ENCODE results near the gene AGMO.
A peak's percentile ranks its signal among the peaks of the same experiment; 100 is the strongest.

Gene AGMO

GRCh38 chr7:15463801-15464666 is 97.8 kb downstream of the AGMO start:
- TF ChIP-seq, protein P1, sequence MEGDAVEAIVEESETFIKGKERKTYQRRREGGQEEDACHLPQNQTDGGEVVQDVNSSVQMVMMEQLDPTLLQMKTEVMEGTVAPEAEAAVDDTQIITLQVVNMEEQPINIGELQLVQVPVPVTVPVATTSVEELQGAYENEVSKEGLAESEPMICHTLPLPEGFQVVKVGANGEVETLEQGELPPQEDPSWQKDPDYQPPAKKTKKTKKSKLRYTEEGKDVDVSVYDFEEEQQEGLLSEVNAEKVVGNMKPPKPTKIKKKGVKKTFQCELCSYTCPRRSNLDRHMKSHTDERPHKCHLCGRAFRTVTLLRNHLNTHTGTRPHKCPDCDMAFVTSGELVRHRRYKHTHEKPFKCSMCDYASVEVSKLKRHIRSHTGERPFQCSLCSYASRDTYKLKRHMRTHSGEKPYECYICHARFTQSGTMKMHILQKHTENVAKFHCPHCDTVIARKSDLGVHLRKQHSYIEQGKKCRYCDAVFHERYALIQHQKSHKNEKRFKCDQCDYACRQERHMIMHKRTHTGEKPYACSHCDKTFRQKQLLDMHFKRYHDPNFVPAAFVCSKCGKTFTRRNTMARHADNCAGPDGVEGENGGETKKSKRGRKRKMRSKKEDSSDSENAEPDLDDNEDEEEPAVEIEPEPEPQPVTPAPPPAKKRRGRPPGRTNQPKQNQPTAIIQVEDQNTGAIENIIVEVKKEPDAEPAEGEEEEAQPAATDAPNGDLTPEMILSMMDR (IDR thresholded peaks at IDR 0.05; ENCODE audit: insufficient read depth, missing control alignments) = no peak
- no peak for DNase-seq (ENCODE audit: insufficient read length, low spot score)

DNA sequence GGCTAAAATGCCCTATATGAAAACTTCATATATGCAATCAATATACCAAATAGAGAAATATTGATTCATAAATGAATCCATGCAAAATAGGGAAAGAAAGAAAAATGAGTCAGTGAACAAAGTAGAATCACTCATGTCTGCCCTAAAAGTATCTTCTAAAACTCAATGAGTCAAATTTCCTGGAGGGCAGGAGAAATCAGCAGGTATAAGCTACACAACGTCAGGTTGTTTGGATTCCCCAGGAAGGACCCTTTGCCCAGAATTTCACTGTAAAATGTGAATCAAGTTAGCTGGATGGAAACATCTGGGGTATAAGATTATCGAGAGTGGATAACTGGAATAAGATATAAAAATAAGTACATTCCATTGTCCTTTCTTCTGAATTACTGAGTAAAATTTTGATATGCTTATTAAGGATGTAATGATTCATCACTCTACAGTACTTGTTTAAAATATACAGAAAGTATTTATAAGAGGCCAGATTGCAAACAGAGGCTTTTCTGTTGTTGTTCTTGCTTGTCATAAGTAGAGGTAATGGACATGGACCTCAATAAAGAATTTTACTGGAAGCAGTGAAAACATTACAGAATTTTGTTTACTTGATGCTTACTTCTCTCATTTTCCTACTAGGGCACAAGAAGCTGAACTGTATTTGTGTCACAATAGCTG is 99.0 kb downstream of the AGMO start:
- FAIRE-seq = no peak
- TF ChIP-seq, protein P1 (IDR thresholded peaks at IDR 0.05; ENCODE audit: insufficient read depth, missing control alignments) = no peak
- no peak for DNase-seq (ENCODE audit: insufficient read length, low spot score)

More at GRCh38 chr7:15463801-15464666, 97.8 kb downstream of the AGMO start:
- no peak for FAIRE-seq

DNA sequence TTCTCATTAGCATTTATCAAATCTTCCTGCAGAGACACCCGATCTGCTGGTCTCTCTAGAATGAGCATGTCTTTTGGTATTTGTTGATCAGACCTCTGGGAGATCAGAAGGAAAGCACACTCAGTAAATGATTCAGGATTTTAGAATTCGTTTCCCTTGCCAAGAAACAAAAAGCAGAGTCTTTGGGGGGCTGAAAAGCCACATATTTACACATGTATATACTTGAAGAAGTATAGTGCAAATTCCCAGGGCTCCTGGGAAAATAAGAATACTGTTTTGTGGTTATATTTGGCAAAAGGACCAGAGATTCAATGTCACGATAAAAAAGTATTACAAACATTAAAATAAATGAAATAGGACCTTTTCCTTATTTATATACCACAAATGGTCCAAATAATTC is 100.2 kb downstream of the AGMO start:
- FAIRE-seq (no peak), DNase-seq (ENCODE audit: insufficient read length, low spot score) (no peak)
- TF ChIP-seq, protein P1 (IDR thresholded peaks at IDR 0.05; ENCODE audit: insufficient read depth, missing control alignments) = no peak

DNA sequence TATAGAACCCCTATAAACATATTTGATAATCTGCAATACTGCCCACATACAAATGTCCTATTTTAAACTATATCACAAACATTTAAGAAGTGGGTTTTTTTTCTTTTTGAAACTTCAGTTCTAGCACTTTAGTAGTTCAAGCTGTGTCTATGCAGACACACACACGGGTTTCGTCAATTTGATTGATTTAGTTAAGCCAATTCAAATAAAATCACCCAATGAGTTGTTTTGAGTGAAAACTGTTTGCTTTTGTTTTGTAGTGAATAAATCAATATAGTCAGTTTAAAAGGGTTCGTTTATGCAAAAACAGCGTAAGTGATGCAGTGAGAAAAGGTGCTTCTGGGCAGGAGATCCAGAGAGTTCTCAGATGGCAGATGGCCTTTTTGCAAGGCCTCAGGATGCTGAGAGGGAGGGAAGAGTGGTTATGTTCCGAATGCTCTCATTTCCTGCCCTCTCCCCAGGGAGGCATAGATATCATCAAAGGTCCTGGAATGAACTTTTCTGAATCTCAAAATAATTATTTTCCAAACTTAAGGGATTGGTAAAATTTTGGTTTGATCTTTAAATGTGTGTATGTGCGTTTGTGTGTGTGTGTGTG is 102.7 kb downstream of the AGMO start:
- TF ChIP-seq, protein P1 (IDR thresholded peaks at IDR 0.05; ENCODE audit: insufficient read depth, missing control alignments) = no peak
- FAIRE-seq (peak; percentile 51), DNase-seq (ENCODE audit: insufficient read length, low spot score) (no peak)

GRCh38 chr7:15457990-15458955 is 103.5 kb downstream of the AGMO start:
- FAIRE-seq (peak; percentile 51), DNase-seq (ENCODE audit: insufficient read length, low spot score) (no peak)
- TF ChIP-seq, protein P1 (IDR thresholded peaks at IDR 0.05; ENCODE audit: insufficient read depth, missing control alignments) = no peak

DNA sequence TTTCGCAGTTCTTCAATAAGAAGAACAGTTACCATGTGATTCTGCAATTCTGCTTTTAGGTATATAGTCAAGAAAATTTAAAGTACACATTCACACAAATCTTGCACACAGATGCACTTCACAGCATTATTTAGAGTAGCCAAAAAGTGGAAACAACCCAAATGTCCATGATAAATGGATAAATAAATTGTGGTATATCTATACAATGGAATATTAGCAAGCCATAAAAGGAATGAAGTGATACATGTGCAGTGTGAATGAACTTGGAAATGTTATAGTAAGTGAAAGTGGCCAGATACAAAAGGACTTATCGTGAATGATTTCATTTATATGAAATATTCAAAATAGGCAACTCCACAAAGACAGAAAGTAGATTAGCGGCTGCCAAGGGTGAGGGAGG is 109.1 kb downstream of the AGMO start:
- TF ChIP-seq, protein P1 (IDR thresholded peaks at IDR 0.05; ENCODE audit: insufficient read depth, missing control alignments) = no peak
- FAIRE-seq = no peak
- no peak for DNase-seq (ENCODE audit: insufficient read length, low spot score)

All from D721Med (cell line).